NCI-H1105 treated with DMSO at 0.1 percent for 48 hours (cell line): ENCODE data around the gene LCAT.
"Not testable (repeated sequence)": the region's sequence is repeated elsewhere in the genome, so short reads cannot be mapped to it uniquely, and the experiment has no call there.

Source experiments
- DNase-seq: peaks from one replicate; lab custom pipeline; 2025; lab: John Stamatoyannopoulos, UW

The LCAT gene

DNA sequence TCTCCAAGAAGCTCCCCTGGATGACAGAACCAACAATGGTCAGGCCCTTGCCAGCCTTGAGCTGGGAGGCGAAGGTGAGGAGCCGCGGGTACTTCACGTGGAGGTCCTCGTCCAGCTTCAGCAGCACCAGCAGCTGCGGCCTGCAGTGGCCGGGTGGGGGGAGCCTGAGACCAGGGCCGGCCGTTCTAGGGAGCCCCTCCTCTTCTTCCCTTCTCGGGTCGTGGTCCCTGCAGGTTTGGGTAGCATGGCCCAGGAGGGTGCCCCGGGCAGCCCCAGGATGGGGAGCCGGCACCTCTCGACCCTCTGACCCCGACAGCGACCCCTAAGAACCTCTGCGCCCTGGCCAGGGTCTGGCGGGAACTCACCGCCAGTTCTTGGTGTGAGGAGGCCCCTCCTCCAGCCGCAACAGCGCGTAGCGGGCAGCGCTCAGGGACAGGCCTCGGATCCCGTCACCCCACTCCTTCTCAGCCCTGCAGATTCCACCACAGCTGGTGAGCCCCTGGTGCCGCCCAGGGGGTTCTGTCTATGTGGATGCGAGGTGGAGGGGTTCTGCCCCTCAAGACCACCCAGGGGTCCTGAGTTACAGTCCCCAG is 3.1 kb upstream of the LCAT start:
- no peak for DNase-seq

DNA sequence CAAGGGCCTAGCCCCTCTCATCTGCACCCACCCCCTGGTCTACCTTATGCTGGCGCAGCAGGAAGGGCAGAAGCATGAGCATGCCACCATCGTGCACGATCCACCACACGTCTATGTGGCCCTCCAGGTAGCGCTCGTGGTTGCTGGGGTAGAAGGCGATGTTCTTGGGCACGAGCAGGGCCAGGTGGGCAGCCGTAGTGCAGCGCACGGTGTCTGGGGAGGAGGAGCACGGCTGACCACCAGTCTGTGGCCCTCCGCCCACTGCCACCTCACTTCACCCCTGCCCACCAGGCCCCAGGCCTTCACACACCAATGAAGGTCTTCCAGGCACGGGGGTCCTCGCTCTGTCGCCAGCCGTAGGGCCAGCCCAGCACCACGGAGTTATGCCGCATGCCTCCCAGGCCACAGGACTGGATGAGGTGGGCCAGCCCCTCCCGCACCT is 2.2 kb upstream of the LCAT start:
- DNase-seq, result no peak

DNA sequence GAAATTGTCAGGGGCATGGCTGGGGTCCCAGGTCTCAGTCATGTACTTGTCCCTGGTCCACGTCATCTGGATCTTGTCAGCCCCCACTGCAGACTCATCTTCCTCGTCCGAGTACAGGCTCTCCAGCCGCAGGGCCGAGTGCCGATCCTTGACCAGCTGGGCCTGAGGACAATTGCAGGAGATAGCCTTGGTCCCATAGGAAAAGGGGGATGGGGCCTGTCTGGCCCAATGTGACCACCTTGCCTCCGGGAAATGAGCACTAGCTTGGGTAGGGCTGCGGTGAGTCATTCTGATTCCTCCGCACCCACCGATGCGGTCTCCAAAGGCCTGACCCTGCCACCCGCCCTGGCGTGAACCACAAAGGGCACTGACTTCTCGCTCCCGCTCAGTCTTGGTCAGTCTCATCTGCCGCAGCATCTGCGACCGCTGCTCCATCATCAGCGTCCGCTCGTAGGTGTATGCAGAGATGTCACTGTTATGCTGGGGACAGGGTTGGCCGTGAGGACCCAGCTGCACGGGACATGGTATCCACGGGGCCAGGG is 1.5 kb upstream of the LCAT start:
- no peak for DNase-seq

DNA sequence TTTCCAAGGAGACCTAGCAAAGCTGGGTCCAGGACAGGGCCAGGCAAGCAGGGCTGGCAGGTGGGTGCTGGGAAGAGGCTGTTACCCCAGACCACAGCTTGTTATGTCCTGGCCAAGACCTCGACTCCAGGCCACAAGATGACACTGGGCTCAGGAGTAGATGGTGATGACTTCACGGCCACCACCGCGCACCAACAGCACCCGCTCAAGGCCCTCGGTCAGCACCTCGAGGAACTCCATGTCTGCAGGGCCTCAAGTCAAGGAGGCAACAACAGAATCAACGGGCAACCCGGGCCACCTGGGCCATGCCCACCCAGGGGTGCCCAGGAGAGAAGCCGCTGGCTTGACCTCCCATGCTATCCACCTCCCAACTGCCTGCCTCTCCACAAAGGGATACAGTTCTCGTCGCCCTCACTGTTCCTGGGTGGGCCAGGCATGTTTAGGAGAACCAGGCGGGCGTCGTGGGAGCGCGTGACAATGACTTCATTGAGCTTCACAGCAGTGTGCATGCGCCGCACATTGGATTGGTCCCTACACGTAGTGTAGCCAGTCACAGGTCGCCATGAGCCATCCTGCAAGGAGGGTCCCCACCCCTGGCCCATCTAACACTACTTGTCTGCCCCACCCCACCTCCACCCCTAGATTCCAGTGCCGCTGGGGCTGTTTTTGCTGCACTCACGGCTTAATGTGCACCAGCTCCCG is 921 bp upstream of the LCAT start:
- no peak for DNase-seq

DNA sequence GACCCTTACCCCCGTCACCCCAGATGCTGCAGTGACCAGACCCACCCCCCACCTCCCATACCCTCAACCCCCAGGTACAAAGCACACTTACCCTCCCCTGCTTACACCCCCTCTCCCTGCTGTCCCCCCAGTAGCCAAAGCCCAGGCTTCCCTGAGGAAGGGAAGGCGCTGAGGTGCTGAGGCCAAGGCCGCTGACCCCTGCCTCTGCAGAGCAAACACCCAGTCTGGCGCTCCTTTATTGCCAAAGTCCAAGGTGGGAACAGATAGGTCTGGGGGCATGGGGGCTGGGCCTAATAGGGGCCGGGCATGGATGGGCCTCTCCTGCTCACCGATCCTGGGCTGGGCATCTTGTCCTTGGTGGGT is 683 bp downstream of the LCAT start:
- DNase-seq, result no peak

DNA sequence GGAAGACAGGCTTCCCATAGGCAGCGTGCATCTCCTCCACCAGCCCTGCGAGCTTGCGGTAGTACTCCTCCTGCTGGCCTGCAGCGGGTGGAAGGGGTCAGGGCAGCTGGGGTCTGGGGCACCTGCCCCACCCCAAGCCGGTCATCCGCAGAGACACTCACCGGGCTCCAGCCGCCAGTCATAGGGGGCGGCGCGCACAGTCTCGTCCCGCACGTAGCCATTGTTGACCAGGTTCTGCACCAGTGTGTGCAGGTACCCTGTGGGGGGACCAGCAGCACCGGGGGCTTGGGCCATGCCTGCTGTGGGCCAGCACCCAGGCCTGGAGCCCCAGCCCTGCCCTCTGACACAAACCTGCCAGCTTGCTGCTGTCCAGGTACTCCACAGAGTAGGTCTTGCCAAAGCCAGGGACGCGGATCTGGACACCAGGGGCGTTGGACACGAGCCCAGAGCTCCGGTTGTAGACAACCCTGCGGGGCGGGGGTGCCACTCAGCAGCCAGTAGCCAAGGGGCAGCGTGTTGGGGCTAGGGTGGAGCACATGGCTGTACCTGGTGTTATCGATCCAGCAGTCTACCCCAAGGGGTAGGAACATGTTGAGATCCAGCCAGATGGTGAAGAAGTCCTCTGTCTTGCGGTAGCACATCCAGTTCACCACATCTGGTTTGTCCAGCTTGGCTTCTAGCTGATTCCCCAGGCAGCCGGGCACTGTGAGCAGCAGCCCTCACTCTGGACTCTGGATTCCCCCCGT is 1.2 kb downstream of the LCAT start:
- DNase-seq, result no peak

DNA sequence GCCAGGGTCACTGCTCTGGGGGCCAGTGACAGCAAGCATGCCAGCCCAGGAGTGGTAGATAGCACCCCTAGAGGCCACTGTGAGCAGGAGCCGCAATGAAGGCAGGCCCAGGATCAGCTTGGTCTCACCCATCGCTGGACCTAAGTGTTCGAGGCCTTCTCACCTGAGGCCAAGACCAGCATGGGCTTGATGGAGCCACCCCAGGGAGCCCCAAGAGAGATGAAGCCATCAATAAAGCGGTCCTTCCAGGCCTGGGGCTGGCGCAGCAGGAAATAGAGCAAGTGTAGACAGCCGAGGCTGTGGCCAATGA is 1.8 kb downstream of the LCAT start:
- no peak for DNase-seq

DNA sequence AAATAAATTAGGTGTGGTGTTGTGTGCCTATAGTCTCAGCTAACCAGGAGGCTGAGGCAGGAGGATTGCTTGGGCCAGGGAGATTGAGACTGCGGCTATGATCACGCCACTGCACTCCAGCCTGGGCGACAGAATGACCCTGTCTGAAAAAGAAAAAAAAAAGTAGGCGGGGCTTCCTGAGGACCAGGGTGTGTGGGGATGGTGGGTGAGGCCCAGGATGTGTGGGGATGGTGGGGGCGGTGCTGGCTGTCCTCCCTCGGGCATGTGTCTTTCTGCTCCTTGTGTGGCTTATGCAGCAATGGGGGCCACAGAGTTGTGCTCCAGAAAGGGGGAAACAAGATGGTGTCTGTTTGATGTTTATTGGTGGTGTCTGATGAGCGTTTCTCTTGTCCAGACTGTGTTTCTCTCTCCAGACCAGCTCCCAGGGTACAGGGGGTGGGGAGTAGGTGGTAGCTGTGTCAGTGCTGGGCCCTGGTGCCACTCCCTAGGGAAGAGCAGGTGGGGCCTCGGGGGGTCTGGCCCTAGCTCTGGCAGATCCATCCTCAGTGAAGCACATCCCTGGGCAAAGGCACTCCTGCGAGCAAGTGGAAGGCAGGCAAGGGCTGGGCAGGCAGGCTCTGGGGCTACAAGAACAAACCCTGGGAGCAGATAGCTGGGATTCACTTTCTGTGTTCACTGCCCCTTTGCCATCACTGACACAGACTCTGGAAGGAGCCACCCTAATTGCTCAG is 2.3 kb downstream of the LCAT start:
- DNase-seq, result no peak

DNA sequence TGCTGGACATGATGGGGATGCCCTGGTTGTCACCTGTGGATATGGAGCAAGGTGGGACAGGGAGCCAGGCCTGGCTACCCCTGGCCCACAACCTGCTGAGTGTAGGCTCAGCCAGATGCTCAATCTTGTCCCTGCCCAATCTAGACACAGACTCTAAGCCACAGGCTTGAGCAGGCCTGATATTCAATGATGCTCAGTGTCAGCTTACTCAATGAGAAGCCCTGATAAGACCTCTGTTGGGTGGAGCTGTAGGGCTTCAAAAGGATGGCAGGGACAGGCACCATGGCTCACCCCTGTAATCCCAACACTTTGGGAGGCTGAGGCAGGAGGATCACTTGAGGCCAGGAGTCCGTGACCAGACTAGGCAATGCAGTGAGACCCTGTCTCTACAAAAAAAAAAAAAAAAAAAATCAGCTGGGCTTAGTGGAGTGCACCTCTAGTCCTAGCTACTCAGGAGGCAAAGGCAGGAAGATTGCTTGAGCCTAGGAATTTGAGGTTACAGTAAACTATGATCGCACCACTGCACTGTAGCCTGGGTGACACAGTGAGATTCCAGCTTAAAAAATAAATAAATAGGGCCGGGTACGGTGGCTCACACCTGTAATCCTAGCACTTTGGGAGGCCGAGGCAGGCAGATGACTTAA is 3.4 kb downstream of the LCAT start:
- no peak for DNase-seq

DNA sequence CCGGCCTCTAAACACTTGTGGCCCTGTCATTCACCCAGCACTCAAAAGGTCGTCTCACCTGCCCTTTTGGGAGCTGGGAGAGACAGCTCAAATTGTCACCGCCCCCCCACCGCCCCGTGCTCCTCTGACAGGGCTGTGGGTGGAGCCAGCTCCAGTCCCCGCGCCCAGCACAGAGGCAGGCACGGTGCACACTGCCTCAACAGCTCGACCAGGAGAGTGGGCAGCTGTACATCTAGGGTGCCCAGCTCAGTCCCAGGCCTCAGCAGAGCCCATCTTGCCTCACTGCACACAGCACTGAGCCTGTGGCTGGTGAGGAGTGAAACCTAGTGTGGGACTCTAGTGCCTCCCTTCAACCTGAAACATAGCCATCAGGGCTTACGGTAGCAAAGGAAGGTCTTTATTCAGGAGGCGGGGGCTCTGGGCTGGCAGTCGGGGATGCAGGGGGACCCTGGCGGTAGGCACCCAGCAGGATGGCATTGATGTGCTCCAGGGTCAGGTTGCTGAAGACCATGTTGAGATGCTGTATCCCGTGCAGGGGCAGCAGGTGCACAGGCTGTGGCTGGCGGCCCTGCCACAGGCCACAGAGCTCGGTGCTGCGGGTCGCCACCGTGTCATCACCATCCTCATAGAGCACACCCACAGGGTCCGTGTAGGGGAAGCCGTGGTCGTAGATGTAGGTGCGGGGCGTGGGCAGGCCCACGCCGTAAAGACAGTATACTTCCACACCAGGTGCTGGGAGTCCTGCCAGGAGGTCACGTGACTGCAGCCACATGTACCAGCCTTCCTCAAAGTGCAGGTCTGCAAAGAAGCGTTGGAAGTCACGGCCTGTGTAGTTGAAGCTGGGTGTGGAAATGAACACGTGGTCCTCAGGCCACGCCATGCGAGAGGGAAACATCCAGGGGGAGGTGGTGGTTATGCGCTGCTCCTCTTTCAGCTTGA is 4.1 kb downstream of the LCAT start:
- no peak for DNase-seq

DNA sequence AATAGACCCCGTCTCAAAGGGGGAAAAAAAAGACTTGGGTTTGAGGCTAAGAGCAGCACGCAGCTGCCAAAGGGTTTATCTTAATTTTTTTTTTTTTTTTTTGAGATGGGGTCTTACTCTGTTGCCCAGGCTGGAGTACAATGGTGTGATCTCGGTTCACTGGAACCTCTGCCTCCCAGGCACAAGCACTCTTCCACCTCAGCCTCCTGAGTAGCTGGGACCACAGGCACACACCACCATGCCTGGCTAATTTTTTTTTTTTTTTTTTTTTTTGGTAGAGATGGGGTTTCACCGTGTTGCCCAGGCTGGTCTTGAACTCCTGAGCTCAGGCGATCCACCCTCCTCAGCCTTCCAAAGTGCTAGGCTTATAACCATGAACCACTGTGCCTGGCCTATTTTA is 6.2 kb downstream of the LCAT start:
- not testable (repeated sequence) for DNase-seq

DNA sequence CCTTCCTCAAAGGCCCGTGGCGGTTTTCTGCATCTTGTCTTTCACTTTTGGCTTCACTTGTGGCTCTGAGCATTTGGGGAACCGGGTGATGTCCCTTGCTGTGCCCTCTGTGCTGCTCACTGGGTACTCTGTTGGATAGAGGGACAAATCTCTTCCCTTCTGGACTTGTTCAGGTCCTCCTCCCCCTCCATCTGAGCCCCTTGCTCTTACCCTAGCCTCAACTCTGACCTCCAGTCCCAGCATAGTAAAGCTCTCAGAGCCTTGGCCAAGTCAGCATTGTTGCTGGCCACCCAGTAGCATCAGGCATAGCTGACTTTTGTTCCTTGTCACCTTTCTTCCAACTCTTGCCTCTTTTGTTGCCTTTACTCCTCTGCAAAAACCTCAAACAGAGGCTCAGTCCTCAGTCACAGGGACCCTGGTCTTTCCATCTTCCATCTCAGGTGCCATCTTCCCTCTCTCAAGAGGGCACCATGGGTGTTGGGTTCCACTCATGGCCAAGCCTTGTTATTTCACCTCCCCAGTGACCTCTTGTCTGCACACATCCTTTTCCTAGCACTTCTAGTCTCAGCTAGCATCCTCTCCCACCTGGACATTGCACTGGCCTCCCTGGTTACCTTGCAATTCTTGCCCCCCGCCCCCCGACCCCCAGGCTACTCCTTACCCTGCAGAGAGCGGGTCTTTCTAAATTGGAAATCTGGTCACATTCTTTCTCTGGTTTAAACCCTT is 6.9 kb downstream of the LCAT start:
- no peak for DNase-seq

DNA sequence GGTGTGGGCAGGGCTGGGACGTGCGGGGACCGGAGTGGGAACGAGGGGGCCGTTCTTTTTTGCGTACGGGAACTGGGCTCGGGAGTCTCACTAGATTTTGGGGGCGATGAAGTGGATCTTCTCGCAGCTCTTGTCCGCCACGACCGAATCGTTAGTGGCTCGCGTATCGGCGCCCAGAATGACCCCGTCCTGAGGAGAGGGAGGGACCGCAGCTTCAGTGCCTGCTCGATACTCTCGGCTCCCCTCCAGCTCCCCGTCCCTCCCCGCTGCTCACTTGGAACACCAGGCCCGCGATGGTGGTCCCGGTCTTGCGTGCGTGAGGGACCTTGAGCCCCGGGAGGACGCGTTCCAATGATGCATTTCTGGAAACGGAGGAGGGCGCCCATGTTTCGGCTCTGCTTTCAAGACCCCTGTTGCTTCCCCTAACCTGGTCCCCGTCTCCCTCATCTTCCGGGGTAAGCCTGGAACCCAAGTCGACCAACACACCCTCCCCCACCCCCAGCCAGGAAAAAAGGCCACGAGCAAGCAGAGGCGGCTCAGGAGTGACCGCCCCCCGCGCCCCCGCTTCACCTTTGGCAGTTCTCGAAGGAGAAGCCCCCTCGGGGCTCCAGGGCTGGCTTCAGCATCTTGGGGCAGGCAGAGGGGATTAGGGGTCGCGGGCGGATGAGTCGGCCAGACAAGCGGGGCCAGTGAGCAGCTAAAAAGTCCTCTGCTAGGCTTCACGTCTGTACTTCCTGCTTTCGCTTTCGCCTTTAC is 7.6 kb downstream of the LCAT start, which contains the start of gene PSMB10:
PSMB10 (minus strand) TSS at position 727 of the 756 bp plus-strand sequence; CDS start at position 626, 101 bp downstream.
- no peak for DNase-seq

DNA sequence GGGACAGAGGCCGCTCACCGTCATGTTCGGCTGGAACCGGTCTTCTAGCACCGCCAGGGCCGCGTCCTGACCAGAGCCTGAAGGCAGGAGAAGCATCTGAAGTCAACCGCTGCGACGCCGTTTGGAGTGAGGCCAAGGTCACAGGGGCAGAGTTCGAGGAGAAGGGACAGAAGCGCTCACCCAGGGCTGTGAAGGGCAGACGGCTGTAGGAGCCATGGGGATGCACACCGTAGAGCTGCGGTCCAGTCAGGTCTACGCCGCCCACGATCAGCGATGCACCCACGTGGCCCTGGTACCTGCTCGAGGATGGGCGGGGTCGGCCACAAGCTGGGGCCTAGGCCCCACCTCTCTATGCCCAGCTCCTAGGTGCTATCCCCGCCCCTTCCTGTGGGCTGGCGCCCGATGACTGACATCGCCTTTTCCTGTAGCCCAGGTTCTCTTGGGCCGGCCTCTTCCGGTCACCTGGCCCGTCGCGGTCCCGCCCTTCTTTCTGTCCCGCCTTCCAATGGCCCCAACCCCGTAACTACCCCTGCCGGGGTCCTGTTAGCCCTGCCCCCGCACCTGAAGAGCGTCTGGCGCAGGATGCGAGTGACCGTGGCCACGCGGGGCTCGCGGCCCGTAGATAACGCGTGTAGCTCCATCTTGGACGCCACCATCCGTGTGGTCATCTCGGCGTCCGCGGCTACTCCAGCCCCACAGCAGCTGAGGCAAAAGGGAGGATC is 8.4 kb downstream of the LCAT start:
- peak; percentile 91 for DNase-seq

DNA sequence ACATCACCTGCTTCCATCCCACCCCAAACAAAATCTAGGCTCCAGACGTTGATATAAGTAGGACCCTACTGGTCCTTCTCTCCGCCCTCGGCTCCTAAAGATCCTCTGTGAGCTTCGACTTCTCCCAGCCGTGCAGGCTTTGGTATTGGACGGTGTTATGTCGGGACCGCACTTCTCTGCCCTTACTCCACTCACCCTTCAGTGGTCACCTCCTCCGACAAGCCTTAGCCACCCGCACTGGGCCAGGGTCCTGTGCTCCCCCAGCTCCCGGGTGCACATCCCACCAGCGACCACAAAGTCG is 8.9 kb downstream of the LCAT start:
- DNase-seq, result no peak

DNA sequence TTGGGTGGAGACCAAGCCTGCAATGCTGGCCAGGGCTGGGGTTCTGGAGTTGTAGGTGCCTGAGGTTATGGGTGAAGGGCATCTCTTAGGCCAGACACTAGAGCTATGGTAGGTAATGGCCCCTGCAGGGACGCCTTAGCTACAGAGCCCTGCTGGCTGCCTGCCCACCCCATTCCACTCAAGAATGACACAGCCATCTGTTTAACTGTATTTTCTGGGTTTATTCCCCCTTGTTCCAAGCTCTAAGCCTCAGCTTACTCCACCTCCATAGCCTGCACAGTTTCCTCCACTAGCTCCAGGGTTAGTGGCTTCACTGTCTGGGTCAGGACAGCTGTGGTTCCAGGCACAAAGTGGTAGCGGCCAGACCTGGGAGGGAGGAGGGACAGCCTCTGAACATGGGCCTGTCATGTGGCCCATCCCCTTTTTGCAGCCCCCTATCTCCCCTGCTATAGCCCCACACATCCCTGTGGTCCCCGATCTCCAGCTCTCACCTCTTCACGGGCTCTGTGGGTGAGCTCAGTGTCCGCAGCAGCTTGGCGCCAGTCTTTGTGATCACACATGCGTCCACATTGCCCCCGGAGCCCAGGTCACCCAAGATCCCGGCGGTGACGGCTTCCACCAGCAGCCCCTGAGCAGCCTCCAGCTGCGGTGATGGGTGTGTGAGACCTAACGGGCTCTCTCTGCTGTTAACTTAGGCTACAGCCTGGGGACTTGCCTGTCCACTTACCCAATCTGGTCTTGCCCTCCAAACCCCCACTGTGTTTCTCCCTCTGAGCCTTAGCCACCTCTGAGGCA is 9.4 kb downstream of the LCAT start:
- DNase-seq, result no peak

DNA sequence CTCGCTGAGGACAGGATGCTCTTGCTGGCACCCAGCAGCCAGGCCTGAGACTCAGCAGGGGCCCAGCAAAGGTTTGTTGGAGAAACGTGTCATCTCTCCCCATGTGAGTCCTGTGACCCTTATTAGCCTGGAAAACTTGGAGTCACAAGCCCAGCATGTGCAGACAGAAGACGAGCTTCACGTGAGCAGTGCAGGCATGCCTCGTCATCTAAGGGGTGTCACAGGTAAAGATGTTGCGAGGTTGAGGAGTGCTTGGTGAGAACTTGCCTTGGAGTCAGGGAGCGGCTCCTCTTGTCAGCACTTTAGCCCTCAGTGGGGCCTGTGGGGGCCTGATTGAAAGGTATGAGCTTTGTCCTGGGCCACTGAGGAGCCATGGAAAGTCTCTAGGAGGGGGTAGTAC is 10.1 kb downstream of the LCAT start:
- no peak for DNase-seq

DNA sequence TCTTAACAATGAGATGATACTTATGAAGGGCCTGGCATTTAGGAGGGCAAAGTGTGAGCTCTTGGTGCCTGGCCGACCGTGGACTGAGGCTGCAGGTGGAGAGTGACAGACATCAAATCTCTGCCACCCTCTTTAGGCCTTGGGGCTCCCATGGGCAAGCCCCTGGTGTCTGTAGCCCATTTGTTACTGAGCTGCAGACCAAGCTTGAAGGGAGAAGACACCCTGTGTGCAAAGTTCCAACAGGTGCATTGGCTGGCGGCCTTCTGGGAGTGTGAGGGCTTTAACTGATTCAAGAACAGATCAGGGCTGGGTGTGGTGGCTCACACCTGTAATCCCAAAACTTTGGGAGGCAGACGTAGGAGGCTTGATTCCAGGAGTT is 11.5 kb downstream of the LCAT start:
- no peak for DNase-seq
